ENCODE results near the gene TRMT44. TPM values are rescaled to one million over a fixed set of nuclear protein-coding genes. Genes with fewer than 3 reads are reported as not detected.

TRMT44 gene
- total and polyA plus RNA-seq, 2 donors (not counting 1 experiment from before 2014, with no cell fraction given): 13.3 to 37.4 TPM

DNA sequence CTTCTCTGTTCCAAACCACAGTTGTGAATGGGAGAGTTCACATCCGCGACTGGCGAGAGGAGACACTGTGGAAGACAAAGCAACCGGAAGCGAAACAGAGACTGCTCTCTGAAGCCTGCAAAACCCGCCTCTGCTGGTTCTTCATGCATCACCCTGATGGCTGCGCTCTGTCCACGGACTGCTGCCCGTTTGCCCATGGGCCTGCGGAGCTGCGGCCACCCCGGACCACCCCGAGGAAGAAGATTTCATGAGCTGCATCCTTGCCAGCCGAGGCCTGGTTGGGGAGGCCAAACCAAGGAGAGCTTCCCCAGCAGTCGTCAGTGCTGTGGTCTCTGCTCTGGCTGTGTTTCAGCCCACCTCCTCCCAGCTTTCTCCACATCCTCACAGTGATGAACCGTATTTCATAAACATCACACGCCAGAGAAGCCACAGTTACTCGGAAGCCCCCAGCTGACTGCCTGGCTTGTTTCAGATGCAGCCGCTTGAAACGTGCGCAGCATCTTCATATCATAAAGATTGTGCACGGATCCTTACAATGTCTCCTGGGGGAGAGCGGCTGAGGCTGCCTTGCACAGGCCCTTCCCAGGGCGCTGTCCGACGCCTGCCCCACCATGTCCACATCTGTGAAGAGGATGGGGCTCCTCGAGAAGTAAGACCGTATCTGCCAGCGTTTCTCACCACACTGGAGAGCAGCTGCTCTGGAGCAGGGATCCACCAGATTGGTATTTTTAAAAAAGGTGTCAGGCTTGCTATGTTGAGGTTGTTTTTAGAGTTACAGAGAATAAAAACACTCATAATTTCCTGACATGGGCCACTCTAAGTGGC, 35.4 kb downstream of the TRMT44 start:
- no peak overlapping the region for H3K4me3 Mint-ChIP-seq
- POLR2A ChIA-PET: no interaction called here
- H3K27me3 ChIP-seq (replicated peaks in 1 of 4; ENCODE audit: control extremely low read depth in 1 of 4, control insufficient read depth in 3 of 4, insufficient read depth in 4 of 4, low read length in 3 of 4): no peaks in the 10 kb centered on the region
- no peaks in the 10 kb centered on the region for H3K4me1 ChIP-seq (ENCODE audit: control insufficient read depth in 2 of 2, insufficient read depth in 2 of 2, low read length in 2 of 2)
- no peak overlapping the region for H3K4me3 ChIP-seq (ENCODE audit: control extremely low read depth in 1 of 5, extremely low read depth in 1 of 5, insufficient read depth in 1 of 5, low read depth in 2 of 5, low read length in 4 of 5)
- H3K36me3 ChIP-seq (replicated peaks in 1 of 2; ENCODE audit: control extremely low read depth in 1 of 2, control insufficient read depth in 1 of 2, extremely low read depth in 1 of 2, insufficient read depth in 2 of 2, low read length in 1 of 2): peaks cover 0 to 17% of the 10 kb centered on the region in 2 experiments
- no peaks in the 10 kb centered on the region for H3K79me2 ChIP-seq (ENCODE audit: control insufficient read depth, insufficient read depth, low read length)
- no peak overlapping the region for H2AFZ ChIP-seq (ENCODE audit: insufficient read depth, low read depth, low read length, poor library complexity, severe bottlenecking)
- H3K9ac ChIP-seq (ENCODE audit: low read length): no peak overlapping the region
- no peaks in the 10 kb centered on the region for H3K27me3 Mint-ChIP-seq
- no peaks in the 10 kb centered on the region for H3K4me1 Mint-ChIP-seq
- no peak overlapping the region for H3K27ac ChIP-seq (ENCODE audit: low read length in 2 of 2)
- H3K9me3 Mint-ChIP-seq (ENCODE audit: insufficient read depth): no peaks in the 10 kb centered on the region
- 95% methylated on average over 26 of the region's 29 CpGs for WGBS (ENCODE audit: insufficient coverage)
- CTCF ChIA-PET: no interaction called here
- H3K4me2 ChIP-seq (replicated peaks; ENCODE audit: low read depth, low read length, poor library complexity, severe bottlenecking): no peak overlapping the region
- TF ChIP-seq EZH2 (IDR thresholded peaks at IDR 0.05; ENCODE audit: borderline replicate concordance, insufficient read depth, low read depth, low read length, poor library complexity, severe bottlenecking): no peak
- TF ChIP-seq, protein P1, sequence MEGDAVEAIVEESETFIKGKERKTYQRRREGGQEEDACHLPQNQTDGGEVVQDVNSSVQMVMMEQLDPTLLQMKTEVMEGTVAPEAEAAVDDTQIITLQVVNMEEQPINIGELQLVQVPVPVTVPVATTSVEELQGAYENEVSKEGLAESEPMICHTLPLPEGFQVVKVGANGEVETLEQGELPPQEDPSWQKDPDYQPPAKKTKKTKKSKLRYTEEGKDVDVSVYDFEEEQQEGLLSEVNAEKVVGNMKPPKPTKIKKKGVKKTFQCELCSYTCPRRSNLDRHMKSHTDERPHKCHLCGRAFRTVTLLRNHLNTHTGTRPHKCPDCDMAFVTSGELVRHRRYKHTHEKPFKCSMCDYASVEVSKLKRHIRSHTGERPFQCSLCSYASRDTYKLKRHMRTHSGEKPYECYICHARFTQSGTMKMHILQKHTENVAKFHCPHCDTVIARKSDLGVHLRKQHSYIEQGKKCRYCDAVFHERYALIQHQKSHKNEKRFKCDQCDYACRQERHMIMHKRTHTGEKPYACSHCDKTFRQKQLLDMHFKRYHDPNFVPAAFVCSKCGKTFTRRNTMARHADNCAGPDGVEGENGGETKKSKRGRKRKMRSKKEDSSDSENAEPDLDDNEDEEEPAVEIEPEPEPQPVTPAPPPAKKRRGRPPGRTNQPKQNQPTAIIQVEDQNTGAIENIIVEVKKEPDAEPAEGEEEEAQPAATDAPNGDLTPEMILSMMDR (IDR thresholded peaks at IDR 0.05): no peak
- H4K20me1 ChIP-seq (ENCODE audit: control insufficient read depth, insufficient read depth, low read length, poor library complexity, severe bottlenecking): no peaks in the 10 kb centered on the region
- no peaks in the 10 kb centered on the region for H3K9me3 ChIP-seq (ENCODE audit: control extremely low read depth in 1 of 3, control insufficient read depth in 2 of 3, insufficient read depth in 1 of 3, low read length in 2 of 3)
- intact Hi-C loops (cut with micrococcal nuclease): no loop called here
- H3K27ac Mint-ChIP-seq: no peak overlapping the region
- ATAC-seq (ENCODE audit: low read depth) (no peak), DNase-seq (no peak)

DNA sequence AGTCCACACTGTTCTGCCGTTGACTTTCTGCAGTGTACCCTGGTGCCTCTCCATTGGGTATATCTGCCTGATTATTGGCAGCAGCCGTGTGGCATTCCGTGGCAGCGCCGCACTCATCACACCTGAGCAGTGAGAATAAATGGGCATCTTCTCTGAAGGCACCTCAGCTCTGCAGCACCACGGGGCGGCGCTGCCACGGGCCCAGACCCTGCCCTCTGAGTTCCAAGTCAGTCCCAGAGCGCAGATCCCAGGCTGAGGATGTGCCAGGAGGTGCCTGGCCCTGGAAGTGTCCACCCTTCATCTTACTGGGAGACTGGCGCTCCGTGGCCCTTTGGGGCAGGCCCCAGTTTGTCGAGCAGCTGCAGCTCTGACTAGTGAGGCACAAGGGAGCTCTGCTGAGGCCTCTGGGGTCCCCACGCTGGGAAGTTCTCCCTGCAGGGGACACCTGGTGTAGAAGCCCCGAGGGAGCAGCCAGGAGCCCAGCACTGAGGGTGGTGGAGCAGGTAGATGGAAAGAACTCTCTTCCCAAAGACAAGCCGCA, 36.6 kb downstream of the TRMT44 start:
- intact Hi-C loops (cut with micrococcal nuclease): no loop called here
- Histone ChIP-seq H2AFZ (ENCODE audit: insufficient read depth, low read depth, low read length, poor library complexity, severe bottlenecking) (no peak overlapping the region), H3K9ac (ENCODE audit: low read length) (no peak overlapping the region), H3K36me3 (replicated peaks in 1 of 2; ENCODE audit: control extremely low read depth in 1 of 2, control insufficient read depth in 1 of 2, extremely low read depth in 1 of 2, insufficient read depth in 2 of 2, low read length in 1 of 2) (peaks cover 0 to 17% of the 10 kb centered on the region in 2 experiments), H3K79me2 (ENCODE audit: control insufficient read depth, insufficient read depth, low read length) (no peaks in the 10 kb centered on the region), H3K9me3 (ENCODE audit: control extremely low read depth in 1 of 3, control insufficient read depth in 2 of 3, insufficient read depth in 1 of 3, low read length in 2 of 3) (no peaks in the 10 kb centered on the region), H3K27me3 (replicated peaks in 1 of 4; ENCODE audit: control extremely low read depth in 1 of 4, control insufficient read depth in 3 of 4, insufficient read depth in 4 of 4, low read length in 3 of 4) (no peaks in the 10 kb centered on the region), H3K4me1 (ENCODE audit: control insufficient read depth in 2 of 2, insufficient read depth in 2 of 2, low read length in 2 of 2) (no peaks in the 10 kb centered on the region), H3K27ac (ENCODE audit: low read length in 2 of 2) (no peak overlapping the region), H3K4me2 (replicated peaks; ENCODE audit: low read depth, low read length, poor library complexity, severe bottlenecking) (no peak overlapping the region), H3K4me3 (ENCODE audit: control extremely low read depth in 1 of 5, extremely low read depth in 1 of 5, insufficient read depth in 1 of 5, low read depth in 2 of 5, low read length in 4 of 5) (no peak overlapping the region), H4K20me1 (ENCODE audit: control insufficient read depth, insufficient read depth, low read length, poor library complexity, severe bottlenecking) (no peaks in the 10 kb centered on the region)
- Mint-ChIP-seq H3K4me3 (no peak overlapping the region), H3K27ac (no peak overlapping the region), H3K27me3 (no peaks in the 10 kb centered on the region), H3K4me1 (no peaks in the 10 kb centered on the region), H3K9me3 (ENCODE audit: insufficient read depth) (no peaks in the 10 kb centered on the region)
- DNase-seq (no peak), ATAC-seq (ENCODE audit: low read depth) (no peak)
- POLR2A ChIA-PET: no interaction called here
- 94% methylated on average over 15 of the region's 16 CpGs for WGBS (ENCODE audit: insufficient coverage)
- TF ChIP-seq, protein P1 (IDR thresholded peaks at IDR 0.05): no peak
- no peak for TF ChIP-seq EZH2 (IDR thresholded peaks at IDR 0.05; ENCODE audit: borderline replicate concordance, insufficient read depth, low read depth, low read length, poor library complexity, severe bottlenecking)
- CTCF ChIA-PET: interaction anchor here (1.2 kb wide), 1 partner anchor 9 kb away, joined by 4 read pairs; no protein-coding TSS in a partner anchor
